ENCODE data around the gene RAX2. TPM values are rescaled to one million over a fixed set of nuclear protein-coding genes. Genes with fewer than 3 reads are reported as not detected.

RAX2 gene
- total and polyA plus RNA-seq, 10 of the 15 experiments (the other 5 are each of a cell fraction or from before 2014, with no cell fraction given), result not detected

DNA sequence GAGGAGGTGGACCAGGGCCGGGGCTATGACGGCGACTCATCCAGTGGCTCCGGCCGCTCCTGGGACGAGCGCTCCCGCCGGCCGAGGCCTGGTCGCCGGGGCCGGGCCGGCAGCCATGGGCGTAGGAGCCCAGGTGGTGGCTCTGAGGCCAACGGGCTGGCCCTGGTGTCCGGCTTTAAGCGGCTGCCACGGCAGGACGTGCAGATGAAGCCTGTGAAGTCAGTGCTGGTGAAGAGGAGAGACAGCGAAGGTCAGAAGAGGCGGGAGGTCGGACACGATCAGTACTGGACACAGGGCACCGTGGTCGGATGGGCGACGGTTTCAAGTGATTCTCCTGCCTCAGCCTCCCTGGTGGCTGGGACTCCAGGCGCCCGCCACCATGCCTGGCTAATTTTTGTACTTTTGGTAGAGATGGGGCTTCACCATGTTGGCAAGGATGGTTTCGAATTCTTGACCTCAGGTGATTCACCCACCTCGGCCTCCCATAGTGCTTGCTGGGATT is 41.5 kb downstream of the RAX2 start (continued):
- TF ChIP-seq SUPT20H (IDR thresholded peaks at IDR 0.05; ENCODE audit: borderline replicate concordance, control insufficient read depth, low read depth, low read length) (no peak), YY1 (IDR thresholded peaks at IDR 0.05; ENCODE audit: low read depth, low read length) (no peak), RFX5 (IDR thresholded peaks at IDR 0.05; ENCODE audit: low read depth, low read length) (no peak), ZSCAN29 (IDR thresholded peaks at IDR 0.05) (no peak), HDGF (IDR thresholded peaks at IDR 0.05) (no peak)
- TF ChIP-seq, protein P1, sequence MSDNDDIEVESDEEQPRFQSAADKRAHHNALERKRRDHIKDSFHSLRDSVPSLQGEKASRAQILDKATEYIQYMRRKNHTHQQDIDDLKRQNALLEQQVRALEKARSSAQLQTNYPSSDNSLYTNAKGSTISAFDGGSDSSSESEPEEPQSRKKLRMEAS (IDR thresholded peaks at IDR 0.05; ENCODE audit: low read depth, low read length), result no peak
- TF ChIP-seq, protein P2, sequence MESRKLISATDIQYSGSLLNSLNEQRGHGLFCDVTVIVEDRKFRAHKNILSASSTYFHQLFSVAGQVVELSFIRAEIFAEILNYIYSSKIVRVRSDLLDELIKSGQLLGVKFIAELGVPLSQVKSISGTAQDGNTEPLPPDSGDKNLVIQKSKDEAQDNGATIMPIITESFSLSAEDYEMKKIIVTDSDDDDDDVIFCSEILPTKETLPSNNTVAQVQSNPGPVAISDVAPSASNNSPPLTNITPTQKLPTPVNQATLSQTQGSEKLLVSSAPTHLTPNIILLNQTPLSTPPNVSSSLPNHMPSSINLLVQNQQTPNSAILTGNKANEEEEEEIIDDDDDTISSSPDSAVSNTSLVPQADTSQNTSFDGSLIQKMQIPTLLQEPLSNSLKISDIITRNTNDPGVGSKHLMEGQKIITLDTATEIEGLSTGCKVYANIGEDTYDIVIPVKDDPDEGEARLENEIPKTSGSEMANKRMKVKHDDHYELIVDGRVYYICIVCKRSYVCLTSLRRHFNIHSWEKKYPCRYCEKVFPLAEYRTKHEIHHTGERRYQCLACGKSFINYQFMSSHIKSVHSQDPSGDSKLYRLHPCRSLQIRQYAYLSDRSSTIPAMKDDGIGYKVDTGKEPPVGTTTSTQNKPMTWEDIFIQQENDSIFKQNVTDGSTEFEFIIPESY (IDR thresholded peaks at IDR 0.05), result no peak
- TF ChIP-seq, protein P3, sequence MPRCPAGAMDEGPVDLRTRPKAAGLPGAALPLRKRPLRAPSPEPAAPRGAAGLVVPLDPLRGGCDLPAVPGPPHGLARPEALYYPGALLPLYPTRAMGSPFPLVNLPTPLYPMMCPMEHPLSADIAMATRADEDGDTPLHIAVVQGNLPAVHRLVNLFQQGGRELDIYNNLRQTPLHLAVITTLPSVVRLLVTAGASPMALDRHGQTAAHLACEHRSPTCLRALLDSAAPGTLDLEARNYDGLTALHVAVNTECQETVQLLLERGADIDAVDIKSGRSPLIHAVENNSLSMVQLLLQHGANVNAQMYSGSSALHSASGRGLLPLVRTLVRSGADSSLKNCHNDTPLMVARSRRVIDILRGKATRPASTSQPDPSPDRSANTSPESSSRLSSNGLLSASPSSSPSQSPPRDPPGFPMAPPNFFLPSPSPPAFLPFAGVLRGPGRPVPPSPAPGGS (IDR thresholded peaks at IDR 0.05; ENCODE audit: borderline replicate concordance, insufficient read depth, low read depth, low read length, poor library complexity, severe bottlenecking), result no peak

DNA sequence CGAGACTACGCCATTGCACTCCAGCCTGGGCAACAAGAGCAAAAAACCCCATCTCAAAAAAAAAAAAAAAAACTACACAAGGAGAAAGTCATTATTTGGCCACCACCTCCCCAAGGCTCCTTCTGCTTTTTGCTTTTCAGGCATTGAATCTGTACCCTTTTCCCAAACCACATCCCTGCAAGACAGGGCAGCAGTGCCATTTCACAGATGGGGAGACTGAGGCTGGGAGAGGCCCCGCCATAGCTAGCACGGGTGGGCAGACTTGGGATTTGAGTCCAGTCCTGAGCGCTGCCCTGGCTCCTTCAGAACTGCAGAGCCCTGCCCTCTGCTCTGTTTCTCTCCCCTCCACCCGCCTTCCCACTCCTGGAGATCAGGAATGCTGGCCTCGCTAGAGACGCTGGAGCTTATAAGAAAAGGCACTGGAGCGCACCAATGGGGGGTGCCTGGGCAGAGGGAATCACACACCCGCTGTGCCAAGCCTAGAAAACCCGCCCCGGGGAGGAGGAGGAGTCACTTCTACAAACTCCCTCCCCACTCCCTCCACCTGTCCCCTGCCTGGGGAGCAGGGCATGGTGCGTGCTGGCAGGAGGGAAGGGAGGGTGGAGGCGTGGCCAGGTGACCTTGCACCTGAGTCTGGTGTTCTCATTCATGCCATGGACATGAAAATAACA is 46.3 kb downstream of the RAX2 start:
- no peaks in the 10 kb centered on the region for H3K79me2 ChIP-seq (ENCODE audit: control insufficient read depth, insufficient read depth, low read length)
- FAIRE-seq (no peak), DNase-seq (ENCODE audit: low read depth, low spot score) (no peak), ATAC-seq (no peak)
- no peaks in the 10 kb centered on the region for H3K36me3 ChIP-seq (ENCODE audit: control insufficient read depth in 2 of 2, insufficient read depth in 2 of 2, low read length in 1 of 2)
- no peak overlapping the region for H3K4me3 ChIP-seq
- H3K4me2 ChIP-seq (ENCODE audit: control insufficient read depth, insufficient read depth), result no peak overlapping the region
- intact Hi-C loops (cut with micrococcal nuclease; ENCODE audit: unreplicated experiment) (no loop called here), in situ Hi-C loops (cut with MboI) (no loop called here)
- peaks cover 1 to 3% of the 10 kb centered on the region in 2 experiments; a peak in 1 of 4 replicates for H3K27me3 ChIP-seq (replicated peaks in 1 of 2; ENCODE audit: control insufficient read depth in 2 of 2, insufficient read depth in 2 of 2, low read length in 1 of 2)
- H2AFZ ChIP-seq (ENCODE audit: control insufficient read depth, low read depth, low read length), result no peak overlapping the region
- SMC1A ChIA-PET (ENCODE audit: uncharacterized antibody, unreplicated experiment), result no interaction called here
- POLR2A ChIA-PET, result no interaction called here
- H3K9me3 ChIP-seq (replicated peaks; ENCODE audit: control insufficient read depth, insufficient read depth, low read length), result no peaks in the 10 kb centered on the region
- CTCF ChIA-PET, result no interaction called here
- BruUV-seq (replicated peaks), result no TSS peak
- WGBS (ENCODE audit: insufficient coverage, insufficient replicate concordance, low lambda C conversion rate, missing lambda C conversion rate), result 32% methylated on average over 13 of the region's 14 CpGs
- RAD21 ChIA-PET (ENCODE audit: unreplicated experiment), result interaction anchor here (0.6 kb wide), 1 partner anchor 263 kb away, joined by 3 read pairs; no protein-coding TSS in a partner anchor
- H3K4me1 ChIP-seq (ENCODE audit: control insufficient read depth, insufficient read depth, low read length), result no peaks in the 10 kb centered on the region
- no peak overlapping the region for H3K9ac ChIP-seq (ENCODE audit: control insufficient read depth, insufficient read depth, low read length)
- no peaks in the 10 kb centered on the region for H4K20me1 ChIP-seq (ENCODE audit: control insufficient read depth, insufficient read depth)
- no peak overlapping the region for H3K27ac ChIP-seq (ENCODE audit: control insufficient read depth, insufficient read depth)
- TF ChIP-seq, protein P4, sequence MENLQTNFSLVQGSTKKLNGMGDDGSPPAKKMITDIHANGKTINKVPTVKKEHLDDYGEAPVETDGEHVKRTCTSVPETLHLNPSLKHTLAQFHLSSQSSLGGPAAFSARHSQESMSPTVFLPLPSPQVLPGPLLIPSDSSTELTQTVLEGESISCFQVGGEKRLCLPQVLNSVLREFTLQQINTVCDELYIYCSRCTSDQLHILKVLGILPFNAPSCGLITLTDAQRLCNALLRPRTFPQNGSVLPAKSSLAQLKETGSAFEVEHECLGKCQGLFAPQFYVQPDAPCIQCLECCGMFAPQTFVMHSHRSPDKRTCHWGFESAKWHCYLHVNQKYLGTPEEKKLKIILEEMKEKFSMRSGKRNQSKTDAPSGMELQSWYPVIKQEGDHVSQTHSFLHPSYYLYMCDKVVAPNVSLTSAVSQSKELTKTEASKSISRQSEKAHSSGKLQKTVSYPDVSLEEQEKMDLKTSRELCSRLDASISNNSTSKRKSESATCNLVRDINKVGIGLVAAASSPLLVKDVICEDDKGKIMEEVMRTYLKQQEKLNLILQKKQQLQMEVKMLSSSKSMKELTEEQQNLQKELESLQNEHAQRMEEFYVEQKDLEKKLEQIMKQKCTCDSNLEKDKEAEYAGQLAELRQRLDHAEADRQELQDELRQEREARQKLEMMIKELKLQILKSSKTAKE (IDR thresholded peaks at IDR 0.05; ENCODE audit: low read depth, poor library complexity, severe bottlenecking), result no peak
- TF ChIP-seq ZZZ3 (IDR thresholded peaks at IDR 0.05; ENCODE audit: control insufficient read depth, insufficient read length, low read depth) (no peak), FOS (IDR thresholded peaks at IDR 0.05; ENCODE audit: borderline replicate concordance, extremely low read depth, insufficient read length) (no peak), MEF2A (IDR thresholded peaks at IDR 0.05; ENCODE audit: insufficient read depth, low read depth, low read length) (no peak), FOXM1 (IDR thresholded peaks at IDR 0.05; ENCODE audit: low read depth, low read length) (no peak)
- TF ChIP-seq, protein P5, sequence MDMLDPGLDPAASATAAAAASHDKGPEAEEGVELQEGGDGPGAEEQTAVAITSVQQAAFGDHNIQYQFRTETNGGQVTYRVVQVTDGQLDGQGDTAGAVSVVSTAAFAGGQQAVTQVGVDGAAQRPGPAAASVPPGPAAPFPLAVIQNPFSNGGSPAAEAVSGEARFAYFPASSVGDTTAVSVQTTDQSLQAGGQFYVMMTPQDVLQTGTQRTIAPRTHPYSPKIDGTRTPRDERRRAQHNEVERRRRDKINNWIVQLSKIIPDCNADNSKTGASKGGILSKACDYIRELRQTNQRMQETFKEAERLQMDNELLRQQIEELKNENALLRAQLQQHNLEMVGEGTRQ (IDR thresholded peaks at IDR 0.05; ENCODE audit: borderline replicate concordance, low read depth, low read length), result no peak
